ENCODE measurements around the gene LRWD1.

The LRWD1 gene

GRCh38 chr7:102464577-102465280 lies at the start of gene LRWD1, which contains the start of gene ALKBH4:
TSS of gene LRWD1 (plus strand) at chr7:102464984. CDS start at chr7:102465081, 97 bp downstream.
TSS of gene ALKBH4 (minus strand) at chr7:102464863. CDS start at chr7:102464836, 27 bp downstream.
- 0 out of 2 replicates have a peak, but pooled peaks have one; percentile 14 for TF ChIP-seq CTCF (IDR thresholded peaks at IDR 0.05; ENCODE audit: borderline replicate concordance, insufficient read depth, low read depth, low read length)
- peak within 1 kb of the TSS; percentile 73 for H3K4me3 ChIP-seq (ENCODE audit: low read depth, low read length)

GRCh38 chr7:102415685-102416225 lies 49.0 kb upstream of the LRWD1 start:
- peak overlapping the region; percentile 8 for H3K4me3 ChIP-seq (ENCODE audit: low read depth, low read length)
- no peak for TF ChIP-seq CTCF (IDR thresholded peaks at IDR 0.05; ENCODE audit: borderline replicate concordance, insufficient read depth, low read depth, low read length)

GRCh38 chr7:102416406-102416805 lies 48.4 kb upstream of the LRWD1 start:
- TF ChIP-seq CTCF (IDR thresholded peaks at IDR 0.05; ENCODE audit: borderline replicate concordance, insufficient read depth, low read depth, low read length): no peak
- H3K4me3 ChIP-seq (ENCODE audit: low read depth, low read length): no peak overlapping the region

GRCh38 chr7:102417105-102417504 lies 47.7 kb upstream of the LRWD1 start:
- TF ChIP-seq CTCF (IDR thresholded peaks at IDR 0.05; ENCODE audit: borderline replicate concordance, insufficient read depth, low read depth, low read length): no peak

GRCh38 chr7:102418592-102418991 lies 46.2 kb upstream of the LRWD1 start:
- TF ChIP-seq CTCF (IDR thresholded peaks at IDR 0.05; ENCODE audit: borderline replicate concordance, insufficient read depth, low read depth, low read length): no peak
- H3K4me3 ChIP-seq (ENCODE audit: low read depth, low read length): no peak overlapping the region

More at GRCh38 chr7:102417105-102417504, 47.7 kb upstream of the LRWD1 start:
- no peak overlapping the region for H3K4me3 ChIP-seq (ENCODE audit: low read depth, low read length)

GRCh38 chr7:102421706-102422240 lies 43.0 kb upstream of the LRWD1 start:
- no peak for TF ChIP-seq CTCF (IDR thresholded peaks at IDR 0.05; ENCODE audit: borderline replicate concordance, insufficient read depth, low read depth, low read length)
- H3K4me3 ChIP-seq (ENCODE audit: low read depth, low read length): no peak overlapping the region

Measured in GM12875 (cell line).